Hepatocyte (in vitro differentiated cells): ENCODE results near the gene HNRNPH2.

Experiments
- CTCF ChIP-seq: fragments of 200-600 bp; sonication (generic); IDR thresholded peaks from 2 replicates; pipeline ENCODE4 v1.5.1; 2016; ENCODE audit warnings: antibody characterized with exemption, mild to moderate bottlenecking; ENCODE audit not compliant: poor library complexity
- EZH2 ChIP-seq: fragments of 200-600 bp; sonication (generic); IDR thresholded peaks from 2 replicates; pipeline ENCODE4 v1.6.1; 2016; ENCODE audit warnings: antibody characterized with exemption, mild to moderate bottlenecking, borderline replicate concordance
- EZH2phosphoT487 ChIP-seq: fragments of 200-600 bp; sonication (generic); IDR thresholded peaks from one replicate; pipeline ENCODE4 v1.6.1; 2018; ENCODE audit warnings: antibody characterized with exemption, mild to moderate bottlenecking, low read depth, moderate library complexity; ENCODE audit not compliant: unreplicated experiment, severe bottlenecking

GRCh38 chrX:101427954-101428353 is 19.9 kb downstream of the HNRNPH2 start:
- TF ChIP-seq CTCF, result no peak
- TF ChIP-seq EZH2phosphoT487, result no peak
- TF ChIP-seq EZH2, result no peak
